NCI-H128 (cell line): ENCODE results near the gene TNFRSF1B.

ENCODE experiments used
- DNase-seq: peaks from one replicate; lab custom pipeline; 2025; ENCODE audit not compliant: unreplicated experiment; lab: John Stamatoyannopoulos, UW

Gene TNFRSF1B

DNA sequence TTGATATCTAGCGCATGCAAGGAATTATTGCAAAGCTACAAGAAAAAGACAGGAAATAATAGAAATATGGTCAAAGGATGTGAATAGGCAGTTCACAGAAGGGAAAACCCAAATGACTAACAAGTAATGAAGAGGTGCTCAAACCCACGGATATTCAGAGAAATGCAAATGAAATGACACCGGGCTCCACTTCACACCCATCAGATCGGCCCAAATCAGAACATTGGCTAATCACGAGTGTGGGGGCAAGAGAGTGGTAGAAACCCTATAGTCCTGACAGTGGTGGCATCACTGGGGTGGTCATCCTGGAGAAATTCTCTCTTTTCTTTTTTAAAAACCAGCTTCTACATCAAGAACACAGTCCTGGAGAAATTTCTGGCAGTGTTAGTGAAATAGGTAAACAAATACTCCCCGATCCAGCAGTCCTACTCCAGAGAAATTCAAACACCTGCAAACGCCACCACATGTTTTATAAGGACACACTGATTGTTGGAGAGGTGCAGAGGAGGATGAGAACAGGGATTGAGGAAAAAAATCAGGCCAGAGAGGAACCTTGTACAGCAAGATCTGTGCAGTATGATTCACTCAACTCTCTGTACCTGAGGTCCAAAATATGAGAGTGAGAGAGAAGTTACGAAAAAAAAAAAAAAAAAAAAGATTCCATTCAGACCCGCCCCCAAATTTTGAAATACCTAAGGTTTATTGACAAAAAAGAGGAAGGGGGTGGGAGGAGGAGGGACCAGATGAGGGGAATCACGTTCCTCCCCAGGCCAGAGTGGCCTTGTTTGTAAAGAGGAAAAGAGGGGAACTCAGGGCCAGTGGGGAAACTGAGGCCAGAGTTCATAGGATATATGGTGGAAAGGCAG, 9.2 kb upstream of the TNFRSF1B start:
- no peak for DNase-seq

DNA sequence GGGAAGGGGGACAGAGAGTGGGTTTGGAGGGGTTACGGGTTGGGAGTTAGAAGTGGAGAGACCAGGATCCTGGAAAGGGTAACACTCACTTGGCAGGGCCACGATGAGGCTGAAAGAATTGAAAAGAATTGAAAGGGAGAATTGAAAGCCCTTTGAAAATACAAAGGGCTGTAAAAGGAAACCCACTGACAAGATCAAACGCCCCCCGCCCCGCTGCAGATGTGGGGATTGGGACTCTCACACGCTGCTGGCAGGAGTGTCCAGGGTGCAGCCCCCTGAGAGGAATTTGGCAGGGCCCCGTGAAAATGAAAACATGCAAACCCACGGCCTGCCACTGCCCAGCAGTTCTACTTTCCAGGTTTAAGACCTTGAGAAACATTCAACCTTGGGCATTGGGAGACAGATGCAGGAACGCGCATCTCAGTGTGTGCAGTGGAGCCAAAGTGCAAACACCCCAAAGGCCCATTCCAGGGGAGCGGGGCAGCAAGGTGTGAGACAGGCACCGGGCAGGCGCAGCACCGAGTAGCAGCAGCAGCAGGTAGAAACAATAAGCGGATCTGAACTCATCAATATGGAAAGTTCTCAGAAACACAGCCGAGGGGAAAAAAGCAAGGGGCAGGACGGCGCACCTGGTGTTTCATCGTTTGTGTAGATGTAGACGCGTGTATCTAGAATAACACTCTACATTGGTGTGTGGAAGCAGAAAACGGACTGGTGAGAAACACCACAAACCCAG, 8.3 kb upstream of the TNFRSF1B start:
- no peak for DNase-seq

DNA sequence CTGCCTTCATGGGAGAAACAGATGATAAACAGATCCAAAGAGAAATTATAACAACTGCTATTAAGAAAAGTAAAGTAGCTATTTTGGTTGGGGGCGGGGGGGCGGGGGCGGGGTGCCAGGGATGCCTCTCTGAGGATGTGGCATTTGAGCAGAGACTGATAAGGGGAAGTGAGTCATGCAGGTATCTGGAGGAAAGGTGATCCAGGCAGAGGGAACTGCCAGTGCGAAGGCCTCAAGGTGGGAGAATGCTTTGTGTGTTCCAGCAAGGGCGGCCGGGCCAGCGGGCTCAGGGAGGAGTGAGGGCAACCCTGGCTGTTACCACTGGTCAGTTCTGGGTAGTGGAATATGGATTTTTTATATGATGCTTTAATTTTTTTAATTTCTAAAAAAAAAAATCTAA, 7.0 kb upstream of the TNFRSF1B start:
- no peak for DNase-seq

DNA sequence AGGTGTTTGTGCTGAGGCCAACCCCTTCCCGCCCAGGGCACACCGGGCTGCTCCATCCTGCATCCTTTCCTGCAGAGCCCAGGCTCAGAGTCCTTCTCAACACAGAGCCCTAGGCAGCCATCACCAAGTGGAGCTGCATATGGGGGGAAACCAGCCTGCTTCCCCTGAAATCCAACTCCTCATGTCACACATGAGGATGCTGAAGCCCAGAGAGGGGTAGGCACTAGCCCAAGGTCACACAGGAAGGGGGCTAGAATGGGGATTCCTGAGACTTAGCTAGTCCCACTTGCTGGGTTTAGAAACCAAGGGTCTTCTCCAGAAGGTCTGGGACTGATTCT, 5.5 kb upstream of the TNFRSF1B start:
- DNase-seq = no peak

DNA sequence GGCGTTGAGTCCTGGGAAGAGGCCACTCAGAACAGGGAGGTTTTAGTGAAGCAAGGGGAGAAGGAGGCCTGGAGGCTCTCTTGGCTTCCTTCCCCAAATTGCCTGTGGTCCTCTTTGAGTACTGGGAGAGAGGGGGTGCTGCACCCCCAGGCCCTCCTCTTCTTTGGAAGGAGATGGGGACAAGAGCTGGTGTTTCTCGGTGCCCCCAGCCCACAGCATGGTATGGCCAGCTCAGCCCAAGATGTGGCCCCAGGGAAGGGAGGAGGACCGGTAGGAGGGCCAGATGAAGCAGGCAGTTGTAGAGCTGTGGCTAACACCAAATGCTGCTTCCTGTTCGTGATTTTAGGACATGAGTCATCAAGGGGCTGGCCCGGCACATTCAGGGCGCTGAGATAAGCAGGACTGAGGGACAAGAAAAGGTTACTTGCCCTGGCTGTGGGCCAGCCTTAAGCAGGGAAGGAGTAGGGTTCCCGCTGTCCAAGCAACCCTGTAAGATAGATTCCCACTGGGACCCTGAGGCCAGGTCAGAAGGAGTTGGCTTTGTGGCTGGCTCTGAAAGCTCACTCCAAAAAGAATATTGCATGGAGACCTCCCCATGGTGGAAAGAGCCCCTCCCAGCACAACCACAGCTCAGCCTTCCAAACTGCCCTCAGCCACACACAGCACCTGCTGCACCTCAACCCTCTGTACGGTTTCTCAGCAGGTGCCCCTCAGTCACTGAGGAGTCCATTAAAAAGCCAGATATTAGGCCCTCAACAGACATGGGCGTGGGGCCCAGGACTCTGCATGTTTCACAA, 4.9 kb upstream of the TNFRSF1B start:
- DNase-seq = no peak

DNA sequence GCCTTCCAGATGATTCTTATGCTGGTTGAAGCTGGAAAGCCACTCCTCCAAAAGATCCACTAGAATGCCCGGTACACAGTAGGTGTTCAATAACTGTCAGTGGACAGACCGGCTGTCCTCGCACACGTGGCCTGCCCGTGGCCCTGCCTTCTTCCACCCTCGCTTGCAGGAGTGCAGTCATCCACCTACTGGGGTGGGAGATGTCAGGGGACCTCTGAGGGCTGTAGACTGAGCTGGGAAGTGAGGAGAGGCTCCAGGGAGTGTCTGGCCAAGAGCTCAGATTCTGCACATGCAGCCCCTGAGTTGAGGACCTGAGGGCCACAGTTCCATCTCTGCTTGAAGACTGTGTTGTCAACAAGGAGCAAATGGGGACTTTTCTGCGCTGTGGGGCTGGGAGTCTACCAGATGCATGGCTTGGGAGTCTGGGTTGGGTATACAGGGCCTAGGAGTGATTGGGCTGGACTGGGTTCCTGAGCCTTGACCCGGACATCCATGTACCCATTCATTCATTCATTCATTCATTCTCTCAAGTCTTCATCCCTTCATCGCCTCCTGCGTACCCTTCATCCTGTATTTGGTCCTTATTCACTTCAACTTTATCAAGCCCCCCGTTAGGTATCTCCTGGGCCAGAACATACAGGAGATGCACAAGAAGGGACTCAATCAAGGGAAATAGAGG, 4.2 kb upstream of the TNFRSF1B start:
- DNase-seq = no peak

DNA sequence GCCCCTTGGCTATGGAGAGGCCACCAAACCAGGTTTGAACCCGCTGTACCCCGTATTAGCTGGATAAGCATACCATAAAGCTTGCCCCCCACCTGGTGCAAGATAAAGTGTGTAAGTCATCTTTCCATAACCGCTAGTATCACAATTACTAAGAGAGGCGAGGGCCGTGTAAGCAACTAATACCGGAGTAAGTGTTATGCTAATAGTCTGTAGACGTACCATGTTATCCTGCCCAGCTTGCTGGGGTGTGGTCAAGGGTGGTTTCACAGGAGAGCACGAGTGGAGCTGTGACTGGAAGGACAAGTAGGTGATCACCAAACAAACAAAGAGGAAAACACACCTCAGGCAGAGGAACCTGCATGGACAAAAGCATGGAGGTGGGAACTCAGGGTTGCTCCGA, 3.6 kb upstream of the TNFRSF1B start:
- DNase-seq = no peak

DNA sequence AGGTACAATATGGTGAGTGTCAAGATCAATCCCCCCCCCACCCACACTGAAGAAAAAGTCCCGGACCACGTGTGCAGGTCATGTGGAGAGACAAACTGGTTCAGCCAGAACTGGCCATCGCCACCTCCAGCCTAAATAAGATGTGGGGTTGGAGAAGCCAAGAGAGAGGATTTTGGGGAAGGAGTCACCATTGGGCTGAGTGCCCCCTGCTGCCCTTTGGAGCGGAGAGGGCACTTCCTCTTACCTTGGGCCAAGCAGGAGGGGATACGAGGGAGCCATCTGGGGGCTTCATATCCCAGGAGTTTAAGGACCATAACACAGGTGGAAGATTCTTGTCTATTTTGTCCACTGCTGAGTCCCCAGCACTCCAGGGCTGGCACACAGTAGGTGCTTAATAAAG, 2.6 kb upstream of the TNFRSF1B start:
- no peak for DNase-seq

DNA sequence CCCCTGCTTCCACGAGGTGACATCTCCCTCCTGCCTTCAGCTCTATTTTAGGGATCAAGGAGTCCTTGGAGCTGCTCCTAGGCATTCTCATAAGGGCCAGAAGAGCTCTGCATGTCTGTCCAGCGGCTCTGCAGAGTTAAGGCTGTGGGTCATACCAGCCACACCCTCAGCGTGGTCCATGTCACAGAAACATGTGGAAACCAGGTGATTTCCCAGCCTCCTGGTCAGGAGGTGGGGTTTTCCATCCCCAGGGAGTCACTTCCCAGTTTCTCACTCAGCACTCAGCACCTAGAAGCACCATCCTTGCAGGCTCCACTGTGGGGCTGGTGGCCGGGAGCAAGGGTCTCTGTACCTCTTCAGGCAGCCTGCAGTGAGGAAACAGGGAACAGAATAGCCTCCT, 1.4 kb upstream of the TNFRSF1B start:
- DNase-seq = no peak

DNA sequence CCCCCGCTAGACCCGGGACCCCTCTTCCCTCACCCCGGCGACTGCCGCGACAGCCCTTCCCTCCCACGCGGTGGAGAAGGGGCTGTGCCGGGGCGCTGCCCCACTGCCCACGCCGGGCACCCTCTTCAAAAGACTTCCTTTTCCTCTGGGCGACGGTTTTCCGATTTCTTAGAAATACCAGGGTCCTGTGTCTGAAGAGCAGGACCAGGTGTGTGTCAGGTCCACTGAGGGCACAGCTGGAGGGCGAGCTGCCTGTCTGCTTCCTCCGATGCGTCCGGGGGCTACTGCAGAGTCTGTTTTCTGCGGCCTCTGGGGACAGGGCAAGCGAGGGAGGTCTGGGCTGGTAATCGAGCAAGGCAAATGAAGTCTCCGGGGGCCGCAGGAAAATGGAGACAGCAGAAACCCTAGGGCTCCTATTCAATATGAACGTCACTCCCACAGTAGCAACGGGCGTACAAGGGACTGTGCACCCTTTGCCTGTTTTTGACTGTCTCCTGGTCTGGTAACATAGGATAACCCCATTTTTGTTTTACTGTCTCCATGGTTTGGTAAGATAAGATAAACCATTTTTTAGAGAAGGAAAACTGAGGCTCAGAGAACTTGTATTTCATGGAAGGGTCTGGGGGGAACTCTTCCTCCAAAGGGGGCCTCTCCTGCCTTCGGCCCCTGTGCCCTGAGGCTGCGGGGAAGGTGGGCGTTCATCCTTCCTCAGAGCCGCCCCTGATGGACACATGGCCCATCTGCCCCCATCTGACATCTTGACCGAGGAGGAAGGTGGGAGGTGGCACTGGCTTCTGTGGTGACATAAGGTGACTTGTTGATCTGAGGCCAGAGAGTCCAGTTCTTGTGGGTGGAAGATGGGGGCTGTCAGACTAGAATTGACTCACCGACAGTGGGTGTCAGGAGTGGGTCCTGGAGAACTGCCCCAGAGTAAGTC, 970 bp downstream of the TNFRSF1B start:
- DNase-seq = no peak

DNA sequence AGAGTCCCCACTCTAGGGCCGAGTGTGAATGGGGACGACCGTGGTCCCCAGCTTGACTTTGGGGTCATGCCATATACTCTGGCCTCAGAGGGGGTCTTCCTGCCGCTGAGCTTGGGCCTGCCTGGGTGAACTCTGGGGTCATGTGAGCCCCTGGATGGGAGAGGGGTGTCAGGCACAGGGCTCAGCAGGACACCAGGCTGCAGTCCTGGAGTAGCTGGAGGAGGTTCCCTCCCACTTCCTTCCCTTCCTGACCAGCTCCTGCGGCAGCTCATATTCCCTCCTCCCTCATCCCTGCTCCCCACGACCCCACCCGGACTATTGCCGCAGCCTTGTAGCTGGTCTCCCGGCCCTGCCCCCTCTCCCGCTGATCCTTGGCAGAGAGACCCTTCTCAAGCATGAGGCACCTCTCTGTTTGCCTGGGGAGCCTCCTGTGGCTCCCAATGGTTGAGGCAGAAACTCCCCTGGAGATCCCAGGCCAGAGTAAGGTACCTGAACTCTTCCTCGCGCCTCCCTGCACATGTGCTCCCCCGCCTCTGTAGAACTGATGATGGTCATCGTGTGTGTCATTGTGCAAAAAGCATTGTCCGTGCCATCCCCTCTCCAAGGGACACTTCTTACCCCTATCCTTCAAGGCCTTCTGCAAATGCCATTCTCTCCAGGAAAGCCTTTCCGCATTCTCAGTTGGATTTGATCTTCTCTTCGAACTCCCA, 1.8 kb downstream of the TNFRSF1B start:
- no peak for DNase-seq

DNA sequence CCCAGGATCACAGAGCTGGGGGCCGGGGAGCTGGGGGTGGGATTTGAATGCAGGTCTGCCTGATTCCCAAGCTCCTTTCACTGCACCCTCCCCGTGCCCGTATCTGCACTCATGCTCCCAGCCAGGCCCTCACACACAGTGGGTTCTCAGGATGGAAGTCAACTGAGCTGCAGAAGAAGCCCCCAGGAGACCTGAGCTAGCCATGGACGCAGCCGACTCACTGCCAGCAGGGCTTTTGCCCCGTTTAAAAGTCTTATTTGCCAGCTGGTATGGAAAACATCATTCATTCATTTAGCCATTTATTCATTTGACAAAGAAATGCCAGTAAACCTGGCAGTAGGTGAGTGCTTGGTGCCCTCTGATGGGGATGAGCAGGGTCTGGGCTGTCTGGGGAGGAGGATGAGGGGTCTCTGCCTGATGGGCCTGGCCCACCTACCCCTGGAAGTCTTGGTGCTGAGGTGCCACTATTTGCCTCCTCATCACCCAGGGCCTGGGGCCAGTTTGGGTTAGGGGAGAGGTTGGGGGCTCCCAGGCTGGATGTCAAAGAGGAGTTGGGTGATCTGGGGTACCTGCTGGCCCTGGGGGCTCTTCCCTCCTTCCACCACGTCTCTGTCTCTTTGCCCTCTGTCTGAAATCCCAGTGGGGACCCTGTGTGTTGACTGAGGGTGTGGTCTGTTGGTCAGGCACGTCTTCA, 2.8 kb downstream of the TNFRSF1B start:
- no peak for DNase-seq

DNA sequence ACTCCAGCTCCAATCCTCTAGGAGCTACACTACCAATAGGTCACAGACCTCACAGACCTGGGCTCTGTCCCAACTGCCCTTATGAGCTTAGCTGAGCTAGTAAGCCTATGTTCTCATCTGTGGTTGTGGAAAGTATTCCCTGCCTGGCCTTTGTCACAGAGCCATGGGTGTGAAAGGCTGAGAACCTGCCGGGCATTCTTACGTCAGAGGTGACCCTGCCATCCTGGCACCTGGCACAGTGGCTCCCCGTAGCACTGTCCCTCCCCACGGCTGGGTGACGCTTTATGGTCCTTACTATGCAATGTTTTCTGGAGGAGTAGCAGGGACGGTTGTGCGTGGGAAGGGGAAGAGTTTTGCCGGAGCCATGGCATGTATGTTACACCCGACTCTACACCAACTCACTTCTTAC, 3.5 kb downstream of the TNFRSF1B start:
- DNase-seq = no peak

DNA sequence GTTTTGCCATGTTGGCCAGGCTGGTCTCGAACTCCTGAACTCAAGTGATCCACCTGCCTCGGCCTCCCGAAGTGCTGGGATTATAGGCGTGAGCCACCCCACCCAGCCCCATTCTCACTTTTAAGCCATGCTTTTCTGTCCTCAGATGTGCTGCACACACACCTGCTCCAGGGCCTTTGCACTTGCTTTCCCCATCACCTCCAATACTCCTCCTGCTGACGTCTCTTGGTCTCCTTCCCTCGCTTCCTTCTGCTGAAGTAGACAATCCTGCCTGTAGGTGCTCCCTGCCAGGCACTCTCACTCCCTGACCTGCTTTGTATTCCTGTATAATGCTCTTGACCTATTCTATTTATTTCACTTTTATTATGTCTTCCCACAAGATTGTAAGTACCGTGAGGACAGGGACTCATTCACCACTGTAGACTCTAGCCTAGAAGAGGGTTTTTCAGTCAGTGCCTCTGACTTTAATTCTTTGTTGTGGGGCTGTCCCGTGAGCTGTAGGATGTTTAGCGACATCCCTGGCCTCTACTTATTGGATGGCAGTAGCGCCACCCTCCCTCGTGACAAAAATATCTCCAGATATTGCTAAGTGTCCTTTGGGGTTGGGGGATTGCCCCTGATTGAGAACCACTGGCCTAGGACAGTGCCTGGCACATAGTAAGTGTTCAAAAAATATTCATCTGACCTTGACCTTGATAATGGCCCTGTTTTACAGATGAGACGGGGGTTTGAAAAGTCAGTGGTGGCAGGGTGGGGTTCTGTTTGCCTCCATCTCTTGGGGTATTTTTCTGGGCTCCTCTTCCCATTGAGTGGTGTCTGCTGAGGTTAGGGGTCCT, 4.6 kb downstream of the TNFRSF1B start:
- DNase-seq = no peak

DNA sequence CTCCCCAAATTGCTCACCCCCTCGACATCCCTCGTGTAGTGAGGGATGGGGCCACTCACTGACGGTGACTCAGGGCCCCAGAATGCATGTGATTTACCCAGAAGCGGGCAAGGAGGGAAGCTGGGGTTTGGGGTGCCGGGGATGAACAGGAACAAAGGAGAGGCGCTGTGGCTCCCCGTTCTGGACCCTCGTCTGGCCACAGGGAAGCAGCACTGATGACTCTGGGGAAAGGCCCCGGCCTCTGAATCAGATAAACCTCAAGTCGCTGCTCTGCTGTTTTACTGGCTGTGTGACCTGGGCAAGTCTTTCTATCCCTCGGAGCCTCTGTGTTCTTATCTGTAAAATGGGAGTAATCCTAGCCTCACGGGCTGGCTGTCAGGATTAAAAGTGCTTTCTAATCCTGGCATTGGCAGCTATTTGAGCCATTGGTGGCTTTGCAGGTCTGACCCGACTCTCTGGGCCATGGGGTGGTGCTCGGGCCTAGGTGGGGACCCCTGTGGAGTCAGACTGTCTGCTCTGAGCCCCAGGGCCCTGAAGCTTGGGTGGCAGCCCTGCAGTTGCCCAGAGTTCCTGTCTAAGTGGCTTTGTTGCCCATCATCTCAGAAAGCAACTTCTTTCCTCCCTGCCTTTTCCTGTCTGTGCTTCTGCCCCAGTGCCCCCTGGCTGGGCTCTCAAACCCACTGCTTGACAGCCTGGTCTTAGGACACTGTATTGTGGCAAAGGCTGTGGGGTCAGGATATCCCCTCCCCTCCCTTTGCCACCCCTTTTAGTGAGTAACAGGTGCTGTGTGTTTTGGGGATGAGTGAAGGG, 5.5 kb downstream of the TNFRSF1B start:
- no peak for DNase-seq

DNA sequence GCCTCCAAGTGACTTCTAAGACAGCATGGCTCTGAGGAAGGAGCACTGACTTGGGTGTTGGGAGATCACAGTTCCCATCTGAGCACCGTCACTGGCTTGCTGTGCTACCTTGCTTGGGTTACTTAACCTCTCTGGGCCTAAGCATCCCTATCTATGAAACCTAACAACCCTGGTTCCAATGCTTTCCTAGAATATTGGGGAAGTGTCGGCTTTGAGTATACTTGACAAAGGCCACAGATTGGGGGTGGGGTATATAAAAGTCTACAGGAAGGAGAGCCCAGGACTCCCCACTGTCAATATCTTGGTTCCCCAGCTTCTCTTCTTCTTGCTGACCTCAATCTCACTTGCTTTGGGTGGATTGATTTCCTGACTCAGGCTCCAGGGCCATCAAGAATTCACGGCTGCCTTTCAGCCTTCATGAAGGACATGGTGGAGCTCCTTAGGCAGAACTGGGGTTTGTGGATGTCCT, 6.3 kb downstream of the TNFRSF1B start:
- DNase-seq = no peak

DNA sequence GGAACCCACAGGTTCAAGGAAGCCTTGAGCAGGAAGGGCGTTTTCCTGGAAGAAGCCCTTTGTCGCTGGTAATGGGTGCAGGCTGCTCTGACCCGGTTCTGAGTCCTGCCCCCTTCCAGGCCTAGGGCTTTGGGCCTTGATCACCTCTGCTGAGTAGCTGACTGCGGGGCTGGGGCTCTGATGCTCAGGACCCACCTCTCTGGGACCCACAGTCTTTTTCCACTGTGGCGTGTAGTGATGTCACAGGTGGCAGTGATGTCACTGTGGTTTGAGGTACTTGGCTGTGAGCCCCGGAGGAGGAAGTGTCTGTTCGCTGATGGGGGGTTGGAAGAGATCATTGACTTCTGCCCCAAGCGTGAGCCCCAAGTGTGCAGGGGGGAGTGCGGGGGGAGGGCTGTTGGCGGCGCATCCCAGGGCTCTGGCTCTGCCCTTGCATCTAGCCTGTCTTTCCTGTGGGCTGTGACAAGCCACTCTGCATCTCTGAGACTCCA, 6.9 kb downstream of the TNFRSF1B start:
- DNase-seq = no peak
